ENCODE measurements around the gene ULK1. TPM values are rescaled to one million over a fixed set of nuclear protein-coding genes. Genes with fewer than 3 reads are reported as not detected.

Gene ULK1
- total and polyA plus RNA-seq, 2 of the 13 experiments (the other 11 are each of a cell fraction or from before 2014, with no cell fraction given): 2.8 to 10.1 TPM

- TF ChIP-seq SOX5 (CRISPR knock-in tag; IDR thresholded peaks at IDR 0.05; ENCODE audit: borderline replicate concordance) (no peak), CHCHD3 (CRISPR knock-in tag; IDR thresholded peaks at IDR 0.05) (no peak), ELF3 (CRISPR knock-in tag; IDR thresholded peaks at IDR 0.05) (peak; percentile 67), ZNF552 (CRISPR knock-in tag; IDR thresholded peaks at IDR 0.05; ENCODE audit: borderline replicate concordance) (no peak), ZNF20 (CRISPR knock-in tag; IDR thresholded peaks at IDR 0.05) (no peak), ZNF563 (CRISPR knock-in tag; IDR thresholded peaks at IDR 0.05) (peak; percentile 81), NFE2 (CRISPR knock-in tag; IDR thresholded peaks at IDR 0.05) (no peak), ZNF33A (CRISPR knock-in tag; IDR thresholded peaks at IDR 0.05; ENCODE audit: borderline replicate concordance) (no peak), ZNF136 (CRISPR knock-in tag; IDR thresholded peaks at IDR 0.05; ENCODE audit: low read depth) (no peak), NCOA1 (CRISPR knock-in tag; IDR thresholded peaks at IDR 0.05) (no peak), ZKSCAN1 (IDR thresholded peaks at IDR 0.05; ENCODE audit: low read length) (no peak), ZBTB10 (CRISPR knock-in tag; IDR thresholded peaks at IDR 0.05; ENCODE audit: borderline replicate concordance) (no peak)
- TF ChIP-seq, protein P1, sequence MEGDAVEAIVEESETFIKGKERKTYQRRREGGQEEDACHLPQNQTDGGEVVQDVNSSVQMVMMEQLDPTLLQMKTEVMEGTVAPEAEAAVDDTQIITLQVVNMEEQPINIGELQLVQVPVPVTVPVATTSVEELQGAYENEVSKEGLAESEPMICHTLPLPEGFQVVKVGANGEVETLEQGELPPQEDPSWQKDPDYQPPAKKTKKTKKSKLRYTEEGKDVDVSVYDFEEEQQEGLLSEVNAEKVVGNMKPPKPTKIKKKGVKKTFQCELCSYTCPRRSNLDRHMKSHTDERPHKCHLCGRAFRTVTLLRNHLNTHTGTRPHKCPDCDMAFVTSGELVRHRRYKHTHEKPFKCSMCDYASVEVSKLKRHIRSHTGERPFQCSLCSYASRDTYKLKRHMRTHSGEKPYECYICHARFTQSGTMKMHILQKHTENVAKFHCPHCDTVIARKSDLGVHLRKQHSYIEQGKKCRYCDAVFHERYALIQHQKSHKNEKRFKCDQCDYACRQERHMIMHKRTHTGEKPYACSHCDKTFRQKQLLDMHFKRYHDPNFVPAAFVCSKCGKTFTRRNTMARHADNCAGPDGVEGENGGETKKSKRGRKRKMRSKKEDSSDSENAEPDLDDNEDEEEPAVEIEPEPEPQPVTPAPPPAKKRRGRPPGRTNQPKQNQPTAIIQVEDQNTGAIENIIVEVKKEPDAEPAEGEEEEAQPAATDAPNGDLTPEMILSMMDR (CRISPR knock-in tag; IDR thresholded peaks at IDR 0.05): peak; percentile 82
- TF ChIP-seq, protein P2, sequence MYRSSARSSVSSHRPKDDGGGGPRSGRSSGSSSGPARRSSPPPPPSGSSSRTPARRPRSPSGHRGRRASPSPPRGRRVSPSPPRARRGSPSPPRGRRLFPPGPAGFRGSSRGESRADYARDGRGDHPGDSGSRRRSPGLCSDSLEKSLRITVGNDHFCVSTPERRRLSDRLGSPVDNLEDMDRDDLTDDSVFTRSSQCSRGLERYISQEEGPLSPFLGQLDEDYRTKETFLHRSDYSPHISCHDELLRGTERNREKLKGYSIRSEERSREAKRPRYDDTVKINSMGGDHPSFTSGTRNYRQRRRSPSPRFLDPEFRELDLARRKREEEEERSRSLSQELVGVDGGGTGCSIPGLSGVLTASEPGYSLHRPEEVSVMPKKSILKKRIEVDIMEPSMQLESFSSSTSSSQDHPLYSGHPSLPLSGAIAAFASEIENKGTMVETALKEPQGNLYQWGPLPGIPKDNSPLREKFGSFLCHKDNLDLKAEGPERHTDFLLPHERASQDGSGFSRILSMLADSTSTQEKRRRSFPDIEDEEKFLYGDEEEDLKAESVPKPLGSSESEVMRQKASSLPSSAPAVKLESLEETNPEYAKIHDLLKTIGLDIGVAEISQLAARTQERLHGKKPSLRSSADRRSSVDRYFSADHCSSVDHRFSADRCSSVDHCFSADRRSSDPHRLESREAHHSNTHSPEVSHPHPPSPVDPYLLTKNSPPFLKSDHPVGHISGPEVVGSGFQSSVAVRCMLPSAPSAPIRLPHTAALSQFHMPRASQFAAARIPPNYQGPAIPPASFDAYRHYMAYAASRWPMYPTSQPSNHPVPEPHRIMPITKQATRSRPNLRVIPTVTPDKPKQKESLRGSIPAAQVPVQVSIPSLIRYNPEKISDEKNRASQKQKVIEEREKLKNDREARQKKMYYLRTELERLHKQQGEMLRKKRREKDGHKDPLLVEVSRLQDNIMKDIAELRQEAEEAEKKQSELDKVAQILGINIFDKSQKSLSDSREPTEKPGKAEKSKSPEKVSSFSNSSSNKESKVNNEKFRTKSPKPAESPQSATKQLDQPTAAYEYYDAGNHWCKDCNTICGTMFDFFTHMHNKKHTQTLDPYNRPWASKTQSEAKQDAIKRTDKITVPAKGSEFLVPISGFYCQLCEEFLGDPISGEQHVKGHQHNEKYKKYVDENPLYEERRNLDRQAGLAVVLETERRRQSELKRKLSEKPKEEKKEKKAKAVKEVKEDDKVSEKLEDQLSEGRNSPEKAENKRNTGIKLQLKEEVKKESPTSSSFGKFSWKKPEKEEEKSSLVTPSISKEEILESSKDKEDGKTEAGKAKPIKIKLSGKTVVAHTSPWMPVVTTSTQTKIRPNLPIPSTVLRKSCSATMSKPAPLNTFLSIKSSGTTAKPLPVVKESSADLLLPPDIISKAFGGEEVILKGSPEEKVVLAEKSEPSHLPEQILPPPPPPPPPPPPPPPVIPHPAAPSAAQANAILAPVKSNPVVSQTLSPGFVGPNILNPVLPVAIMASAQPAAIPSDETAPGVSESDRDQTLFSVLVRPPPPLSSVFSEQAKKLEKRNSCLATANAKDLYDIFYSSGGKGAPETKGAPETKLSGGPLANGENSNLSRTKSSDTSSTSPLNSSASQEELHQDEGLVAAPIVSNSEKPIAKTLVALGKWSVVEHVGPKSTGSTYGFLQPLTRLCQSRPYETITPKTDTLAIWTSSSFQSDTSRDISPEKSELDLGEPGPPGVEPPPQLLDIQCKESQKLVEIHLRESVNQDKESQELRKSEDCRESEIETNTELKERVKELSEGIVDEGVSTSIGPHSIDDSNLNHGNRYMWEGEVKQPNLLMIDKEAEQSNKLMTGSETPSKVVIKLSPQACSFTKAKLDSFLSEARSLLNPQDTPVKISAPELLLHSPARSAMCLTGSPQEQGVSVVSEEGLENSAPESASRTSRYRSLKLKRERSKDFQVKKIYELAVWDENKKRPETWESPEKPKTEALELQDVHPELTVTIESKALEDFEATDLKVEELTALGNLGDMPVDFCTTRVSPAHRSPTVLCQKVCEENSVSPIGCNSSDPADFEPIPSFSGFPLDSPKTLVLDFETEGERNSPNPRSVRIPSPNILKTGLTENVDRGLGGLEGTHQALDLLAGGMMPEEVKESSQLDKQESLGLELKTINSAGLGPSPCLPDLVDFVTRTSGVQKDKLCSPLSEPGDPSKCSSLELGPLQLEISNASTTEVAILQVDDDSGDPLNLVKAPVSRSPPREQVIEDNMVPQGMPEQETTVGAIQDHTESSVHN (CRISPR knock-in tag; IDR thresholded peaks at IDR 0.05): no peak
- TF ChIP-seq, protein P3, sequence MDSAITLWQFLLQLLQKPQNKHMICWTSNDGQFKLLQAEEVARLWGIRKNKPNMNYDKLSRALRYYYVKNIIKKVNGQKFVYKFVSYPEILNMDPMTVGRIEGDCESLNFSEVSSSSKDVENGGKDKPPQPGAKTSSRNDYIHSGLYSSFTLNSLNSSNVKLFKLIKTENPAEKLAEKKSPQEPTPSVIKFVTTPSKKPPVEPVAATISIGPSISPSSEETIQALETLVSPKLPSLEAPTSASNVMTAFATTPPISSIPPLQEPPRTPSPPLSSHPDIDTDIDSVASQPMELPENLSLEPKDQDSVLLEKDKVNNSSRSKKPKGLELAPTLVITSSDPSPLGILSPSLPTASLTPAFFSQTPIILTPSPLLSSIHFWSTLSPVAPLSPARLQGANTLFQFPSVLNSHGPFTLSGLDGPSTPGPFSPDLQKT (CRISPR knock-in tag; IDR thresholded peaks at IDR 0.05; ENCODE audit: borderline replicate concordance): no peak
Observed at GRCh38 chr12:131949431-131950181, 55.2 kb downstream of the ULK1 start, which contains the start of gene EP400 (continued).

All from HepG2 (cell line).